Natural killer cell (primary cell): ENCODE measurements around the gene SLAMF8. TPM values are rescaled to one million over a fixed set of nuclear protein-coding genes. Genes with fewer than 3 reads are reported as not detected.

ENCODE experiments used
- ATAC-seq, 3 donors: fragments of 150-1000 bp in 2 of 3; fragments of 200-7000 bp in 1 of 3; cut with Tn5 transposase; 1 replicate in 1 of 3; 2 replicates in 2 of 3; pipeline ENCODE4 v1.10.0; 2021; ENCODE audit warnings: mild to moderate bottlenecking in 2 of 3, moderate library complexity in 2 of 3
- DNase-seq, 2 donors: peaks; one replicate each; pipeline versions ENCODE4 v3.0.0 to v3.0.0-alpha.2; 2013 to 2021; ENCODE audit warnings: mixed read lengths in 1 of 2
- H3K27ac ChIP-seq: one replicate; pipeline ENCODE4 v1.5.1; 2013; ENCODE audit warnings: mild to moderate bottlenecking, low read length
- H3K27me3 ChIP-seq: one replicate; pipeline ENCODE4 v1.6.1; 2013; ENCODE audit warnings: low read length; ENCODE audit not compliant: control insufficient read depth, insufficient read depth
- H3K36me3 ChIP-seq: one replicate; pipeline ENCODE4 v1.6.1; 2013; ENCODE audit warnings: low read length; ENCODE audit not compliant: control insufficient read depth, insufficient read depth
- H3K4me1 ChIP-seq: one replicate; pipeline ENCODE4 v1.6.1; 2013; ENCODE audit warnings: low read length; ENCODE audit not compliant: control insufficient read depth, insufficient read depth
- H3K4me3 ChIP-seq: one replicate; pipeline ENCODE4 v1.5.1; 2013; ENCODE audit warnings: low read length
- H3K9me3 ChIP-seq: one replicate; pipeline ENCODE4 v1.6.1; 2013; ENCODE audit warnings: low read length; ENCODE audit not compliant: control insufficient read depth, insufficient read depth
- H3K27ac Mint-ChIP-seq, 2 donors: one replicate each; pipeline ENCODE4 v1.8.0; 2022; ENCODE audit warnings: mild to moderate bottlenecking in 2 of 2, mixed read lengths in 2 of 2, moderate library complexity in 1 of 2
- H3K27me3 Mint-ChIP-seq, 2 donors: one replicate each; pipeline ENCODE4 v1.8.0; 2022; ENCODE audit warnings: low read depth in 2 of 2, mixed read lengths in 2 of 2
- H3K36me3 Mint-ChIP-seq: one replicate; pipeline ENCODE4 v1.8.0; 2022; ENCODE audit warnings: mixed read lengths
- H3K4me1 Mint-ChIP-seq, 2 donors: one replicate each; pipeline ENCODE4 v1.8.0; 2022; ENCODE audit warnings: mixed read lengths in 2 of 2
- H3K4me3 Mint-ChIP-seq: one replicate; pipeline ENCODE4 v1.8.0; 2022; ENCODE audit warnings: mild to moderate bottlenecking, moderate library complexity, mixed read lengths
- H3K9me3 Mint-ChIP-seq, 2 donors: one replicate each; pipeline ENCODE4 v1.8.0; 2022; ENCODE audit warnings: mixed read lengths in 2 of 2
- WGBS: methylation state at CpG from one replicate; pipeline ENCODE4 v1.1.7; 2013; ENCODE audit warnings: missing lambda C conversion rate; ENCODE audit not compliant: insufficient coverage; 5-methylcytosine and 5-hydroxymethylcytosine counted together
- intact Hi-C: fragments of 100-400 bp; cut with micrococcal nuclease; formaldehyde crosslinking; loops from one replicate; pipeline ENCODE4 v1.14.2; 2022
- total RNA-seq, 4 donors: library from RNA; stranded (reverse); fragments of 120-200 nt in 1 of 4; gene quantifications; one replicate each; pipeline versions ENCODE4 v1.2.3 to v1.2.4, GENCODE V29; 2013 to 2022
- TF ChIP-seq, protein P1 (sequence below): fragments of 200-600 bp; IDR thresholded peaks from one replicate; pipeline ENCODE4 v1.8.0; 2022; ENCODE audit warnings: antibody characterized with exemption

SLAMF8 gene
- total RNA-seq, 3 donors from 2014 or later (not counting 1 experiment from before 2014, with no cell fraction given) = 0.64 to 4.4 (median 2.8) TPM

DNA sequence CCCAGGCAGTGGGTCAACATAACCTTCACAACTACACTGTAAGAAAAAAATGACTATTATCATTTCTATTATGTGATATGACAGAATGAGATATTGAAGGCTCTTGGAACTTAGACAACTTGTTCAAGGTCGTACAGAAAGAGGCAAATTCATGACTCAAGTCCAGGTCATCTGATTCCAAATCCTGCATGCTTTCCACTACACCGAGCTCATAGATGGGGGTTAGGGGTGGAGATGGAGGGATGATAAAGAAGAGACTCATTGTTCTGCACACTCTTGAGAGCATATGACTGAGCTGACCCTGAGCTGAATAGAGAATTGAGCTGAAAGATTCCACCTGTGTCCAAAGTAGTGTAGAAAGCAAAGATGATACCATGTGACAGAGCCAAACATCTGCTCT is 21.7 kb upstream of the SLAMF8 start:
- no peak overlapping the region for H3K4me3 ChIP-seq
- peaks cover 60% of the 10 kb centered on the region for H3K4me1 ChIP-seq
- no peaks in the 10 kb centered on the region for H3K9me3 ChIP-seq
- Mint-ChIP-seq H3K36me3 (peaks cover 30% of the 10 kb centered on the region), H3K4me3 (peak overlapping the region; percentile 96), H3K9me3 (peaks cover 0 to 4% of the 10 kb centered on the region in 2 donors), H3K4me1 (peaks cover 82 to 83% of the 10 kb centered on the region in 2 donors), H3K27me3 (peaks cover 0 to 11% of the 10 kb centered on the region in 2 donors), H3K27ac (peak overlapping the region; percentile 87 to 90)
- intact Hi-C loops = loop anchor here (5.0 to 10.0 kb wide), 2 partner anchors 47 to 200 kb away; no protein-coding TSS in a partner anchor
- peaks cover 32% of the 10 kb centered on the region for H3K36me3 ChIP-seq
- WGBS = 79% methylated on average over 2 of the region's 2 CpGs
- H3K27ac ChIP-seq = no peak overlapping the region
- H3K27me3 ChIP-seq = no peaks in the 10 kb centered on the region
- TF ChIP-seq, protein P1, sequence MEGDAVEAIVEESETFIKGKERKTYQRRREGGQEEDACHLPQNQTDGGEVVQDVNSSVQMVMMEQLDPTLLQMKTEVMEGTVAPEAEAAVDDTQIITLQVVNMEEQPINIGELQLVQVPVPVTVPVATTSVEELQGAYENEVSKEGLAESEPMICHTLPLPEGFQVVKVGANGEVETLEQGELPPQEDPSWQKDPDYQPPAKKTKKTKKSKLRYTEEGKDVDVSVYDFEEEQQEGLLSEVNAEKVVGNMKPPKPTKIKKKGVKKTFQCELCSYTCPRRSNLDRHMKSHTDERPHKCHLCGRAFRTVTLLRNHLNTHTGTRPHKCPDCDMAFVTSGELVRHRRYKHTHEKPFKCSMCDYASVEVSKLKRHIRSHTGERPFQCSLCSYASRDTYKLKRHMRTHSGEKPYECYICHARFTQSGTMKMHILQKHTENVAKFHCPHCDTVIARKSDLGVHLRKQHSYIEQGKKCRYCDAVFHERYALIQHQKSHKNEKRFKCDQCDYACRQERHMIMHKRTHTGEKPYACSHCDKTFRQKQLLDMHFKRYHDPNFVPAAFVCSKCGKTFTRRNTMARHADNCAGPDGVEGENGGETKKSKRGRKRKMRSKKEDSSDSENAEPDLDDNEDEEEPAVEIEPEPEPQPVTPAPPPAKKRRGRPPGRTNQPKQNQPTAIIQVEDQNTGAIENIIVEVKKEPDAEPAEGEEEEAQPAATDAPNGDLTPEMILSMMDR = no peak
- no peak for ATAC-seq
- no peak for DNase-seq

DNA sequence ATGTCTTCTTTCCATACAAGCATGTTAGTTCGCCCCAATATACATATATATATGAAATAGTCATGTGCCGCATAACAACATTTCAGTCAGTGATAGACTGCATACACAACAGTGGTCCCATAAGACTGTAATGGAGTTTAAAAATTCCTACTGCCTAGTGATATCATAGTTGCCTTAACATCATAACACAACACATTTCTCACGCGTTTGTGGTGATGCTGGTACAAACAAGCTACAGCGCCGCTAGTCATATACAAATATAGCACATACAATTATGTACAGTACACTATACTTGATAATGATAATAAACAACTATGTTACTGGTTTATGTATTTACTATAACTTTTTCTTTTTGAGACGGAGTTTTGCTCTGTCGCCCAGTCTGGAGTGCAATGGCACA is 10.7 kb upstream of the SLAMF8 start:
- Mint-ChIP-seq H3K27ac (peak overlapping the region in 1 of 2 donors; percentile 71), H3K27me3 (peaks cover 0 to 5% of the 10 kb centered on the region in 2 donors), H3K36me3 (peaks cover 23% of the 10 kb centered on the region), H3K4me1 (peaks cover 51 to 53% of the 10 kb centered on the region in 2 donors), H3K9me3 (no peaks in the 10 kb centered on the region), H3K4me3 (no peak overlapping the region)
- H3K4me1 ChIP-seq = peaks cover 12% of the 10 kb centered on the region
- H3K27me3 ChIP-seq = no peaks in the 10 kb centered on the region
- no peak for ATAC-seq
- H3K4me3 ChIP-seq = no peak overlapping the region
- peaks cover 12% of the 10 kb centered on the region for H3K36me3 ChIP-seq
- no peak overlapping the region for H3K27ac ChIP-seq
- 100% methylated on average over 3 of the region's 8 CpGs for WGBS
- TF ChIP-seq, protein P1 = no peak
- DNase-seq = no peak
- no peaks in the 10 kb centered on the region for H3K9me3 ChIP-seq
- intact Hi-C loops = no loop called here

DNA sequence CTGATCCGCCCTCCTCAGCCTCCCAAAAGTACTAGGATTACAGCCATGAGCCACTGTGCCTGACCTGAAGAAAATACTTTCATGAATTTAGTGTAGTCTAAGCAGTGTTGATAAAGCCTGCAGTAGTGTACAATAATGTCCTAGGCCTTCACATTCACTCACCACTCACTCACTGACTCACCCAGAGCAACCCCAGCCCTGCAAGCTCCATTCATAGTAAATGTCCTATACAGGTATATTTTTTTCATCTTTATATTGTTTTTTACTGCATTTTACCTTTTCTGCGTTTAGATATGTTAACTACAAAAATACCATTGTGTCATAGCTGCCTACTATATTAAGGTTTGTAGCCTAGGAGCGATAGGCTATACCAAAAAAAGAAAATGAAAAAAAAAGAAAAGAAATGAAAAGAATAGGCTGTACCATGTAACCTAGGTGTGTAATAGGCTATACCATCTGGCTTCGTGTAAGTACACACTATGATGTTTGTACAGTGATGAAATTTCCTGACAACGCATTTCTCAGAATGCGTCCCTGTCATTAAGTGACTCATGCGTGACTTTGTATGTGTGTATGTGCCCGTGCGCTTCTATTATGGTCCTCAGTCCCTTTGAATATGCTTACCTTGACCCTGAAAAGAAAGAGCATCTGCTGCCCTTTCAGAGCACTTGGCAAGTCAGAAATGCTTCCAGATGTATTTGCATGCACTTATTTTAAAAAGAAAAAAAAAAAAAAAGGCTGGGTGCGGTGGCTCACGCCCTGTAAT is 9.2 kb upstream of the SLAMF8 start:
- no peak overlapping the region for H3K4me3 ChIP-seq
- H3K36me3 ChIP-seq = no peaks in the 10 kb centered on the region
- DNase-seq (no peak), ATAC-seq (no peak)
- Mint-ChIP-seq H3K9me3 (no peaks in the 10 kb centered on the region), H3K4me3 (no peak overlapping the region), H3K27ac (peak overlapping the region in 1 of 2 donors; percentile 72), H3K4me1 (peaks cover 57% of the 10 kb centered on the region in 2 donors), H3K27me3 (peaks cover 0 to 8% of the 10 kb centered on the region in 2 donors), H3K36me3 (peaks cover 12% of the 10 kb centered on the region)
- WGBS = 91% methylated on average over 10 of the region's 11 CpGs
- TF ChIP-seq, protein P1 = no peak
- H3K9me3 ChIP-seq = no peaks in the 10 kb centered on the region
- intact Hi-C loops = no loop called here
- no peaks in the 10 kb centered on the region for H3K27me3 ChIP-seq
- H3K27ac ChIP-seq = no peak overlapping the region
- peaks cover 25% of the 10 kb centered on the region for H3K4me1 ChIP-seq
